OCI-LY7 (cell line): ENCODE measurements around the gene RNF223.

Source experiments
- CTCF ChIP-seq: fragments of 200-600 bp; sonication (generic); conservative IDR thresholded peaks from 2 replicates; pipeline ENCODE4 v1.5.1; 2014; ENCODE audit warnings: mild to moderate bottlenecking, antibody characterized with exemption, low read length, moderate library complexity, mixed read lengths
- EZH2phosphoT487 ChIP-seq: fragments of 200-600 bp; sonication (generic); IDR thresholded peaks from 2 replicates; pipeline ENCODE4 v1.6.1; 2018; ENCODE audit warnings: low read depth, borderline replicate concordance, mild to moderate bottlenecking, mixed run types, antibody characterized with exemption, low read length, moderate library complexity, mixed read lengths

GRCh38 chr1:1091344-1092148, 17.4 kb upstream of the RNF223 start:
- TF ChIP-seq CTCF (no peak), EZH2phosphoT487 (no peak)
